Measurements from ENCODE around the gene ZFAND6.

Gene ZFAND6

GRCh38 chr15:80160570-80161156 is 101.2 kb downstream of the ZFAND6 start:
- TF ChIP-seq CREB1 (IDR thresholded peaks at IDR 0.05; ENCODE audit: low read depth) (no peak), TAF1 (IDR thresholded peaks at IDR 0.05; ENCODE audit: low read depth) (no peak), REST (IDR thresholded peaks at IDR 0.05; ENCODE audit: low read depth) (no peak), CEBPB (IDR thresholded peaks at IDR 0.05) (no peak), EGR1 (IDR thresholded peaks at IDR 0.05) (no peak), USF1 (IDR thresholded peaks at IDR 0.05) (no peak), TEAD4 (IDR thresholded peaks at IDR 0.05) (no peak), RAD21 (IDR thresholded peaks at IDR 0.05; ENCODE audit: low read depth) (no peak), MAX (IDR thresholded peaks at IDR 0.05) (no peak), YY1 (IDR thresholded peaks at IDR 0.05; ENCODE audit: low read depth) (no peak)

- TF ChIP-seq RAD21 (IDR thresholded peaks at IDR 0.05; ENCODE audit: low read depth), result no peak
- TF ChIP-seq YY1 (IDR thresholded peaks at IDR 0.05; ENCODE audit: low read depth), result no peak
- no peak for TF ChIP-seq USF1 (IDR thresholded peaks at IDR 0.05)
- no peak for TF ChIP-seq TEAD4 (IDR thresholded peaks at IDR 0.05)
- no peak for TF ChIP-seq TCF12 (IDR thresholded peaks at IDR 0.05; ENCODE audit: low read depth)
- no peak for TF ChIP-seq MAX (IDR thresholded peaks at IDR 0.05)
- no peak for TF ChIP-seq REST (IDR thresholded peaks at IDR 0.05; ENCODE audit: low read depth)
- no peak for TF ChIP-seq EGR1 (IDR thresholded peaks at IDR 0.05)
- TF ChIP-seq ZBTB7A (IDR thresholded peaks at IDR 0.05; ENCODE audit: low read depth), result no peak
- TF ChIP-seq FOXM1 (IDR thresholded peaks at IDR 0.05; ENCODE audit: borderline replicate concordance, low read depth), result no peak
- TF ChIP-seq CEBPB (IDR thresholded peaks at IDR 0.05), result no peak
- TF ChIP-seq EP300 (IDR thresholded peaks at IDR 0.05; ENCODE audit: borderline replicate concordance), result no peak
- TF ChIP-seq CREB1 (IDR thresholded peaks at IDR 0.05; ENCODE audit: low read depth), result no peak
- TF ChIP-seq NFIC (IDR thresholded peaks at IDR 0.05), result no peak
- no peak for TF ChIP-seq TAF1 (IDR thresholded peaks at IDR 0.05; ENCODE audit: low read depth)
These were observed 102.1 kb downstream of the ZFAND6 start for GRCh38 chr15:80161468-80162016.

- TF ChIP-seq RAD21 (IDR thresholded peaks at IDR 0.05; ENCODE audit: low read depth), result no peak
- no peak for TF ChIP-seq ZBTB7A (IDR thresholded peaks at IDR 0.05; ENCODE audit: low read depth)
- no peak for TF ChIP-seq NFIC (IDR thresholded peaks at IDR 0.05)
These were observed 102.6 kb downstream of the ZFAND6 start for GRCh38 chr15:80162059-80162554.

GRCh38 chr15:80163217-80163616 is 103.7 kb downstream of the ZFAND6 start:
- no peak for TF ChIP-seq EP300 (IDR thresholded peaks at IDR 0.05; ENCODE audit: borderline replicate concordance)
- no peak for TF ChIP-seq TEAD4 (IDR thresholded peaks at IDR 0.05)
- no peak for TF ChIP-seq NFIC (IDR thresholded peaks at IDR 0.05)
- TF ChIP-seq REST (IDR thresholded peaks at IDR 0.05; ENCODE audit: low read depth), result no peak
- TF ChIP-seq USF1 (IDR thresholded peaks at IDR 0.05), result no peak
- no peak for TF ChIP-seq CEBPB (IDR thresholded peaks at IDR 0.05)
- no peak for TF ChIP-seq FOXM1 (IDR thresholded peaks at IDR 0.05; ENCODE audit: borderline replicate concordance, low read depth)
- TF ChIP-seq MAX (IDR thresholded peaks at IDR 0.05), result no peak
- TF ChIP-seq TAF1 (IDR thresholded peaks at IDR 0.05; ENCODE audit: low read depth), result no peak
- no peak for TF ChIP-seq YY1 (IDR thresholded peaks at IDR 0.05; ENCODE audit: low read depth)
- no peak for TF ChIP-seq CREB1 (IDR thresholded peaks at IDR 0.05; ENCODE audit: low read depth)
